ES-I3 (cell line): ENCODE data around the gene RAC2.

ENCODE experiments used
- H3K36me3 ChIP-seq: 2 replicates; pipeline ENCODE4 v1.6.1; 2013; ENCODE audit warnings: mild to moderate bottlenecking, low read length, control low read depth, moderate library complexity; ENCODE audit not compliant: insufficient read depth
- H3K4me1 ChIP-seq: 2 replicates; pipeline ENCODE4 v1.6.1; 2013; ENCODE audit warnings: mild to moderate bottlenecking, control low read depth, low read length; ENCODE audit not compliant: insufficient read depth
- H3K9ac ChIP-seq: 2 replicates; pipeline ENCODE4 v1.6.1; 2013; ENCODE audit warnings: low read depth, mild to moderate bottlenecking, low read length, moderate library complexity
- H3K9me3 ChIP-seq: 2 replicates; pipeline ENCODE4 v1.6.1; 2013; ENCODE audit warnings: mild to moderate bottlenecking, low read length, moderate library complexity; ENCODE audit not compliant: control insufficient read depth, insufficient read depth

Gene RAC2

GRCh38 chr22:37230673-37231405 lies 13.2 kb downstream of the RAC2 start:
- Histone ChIP-seq H3K4me1 (peaks cover 5% of the 10 kb centered on the region; the same call in 1 of the 2 replicates), H3K36me3 (no peaks in the 10 kb centered on the region), H3K9me3 (no peaks in the 10 kb centered on the region), H3K9ac (no peak overlapping the region)

- no peaks in the 10 kb centered on the region for H3K9me3 ChIP-seq
- peaks cover 5% of the 10 kb centered on the region; the same call in 1 of the 2 replicates for H3K4me1 ChIP-seq
- H3K36me3 ChIP-seq = no peaks in the 10 kb centered on the region
- H3K9ac ChIP-seq = no peak overlapping the region
Measured at GRCh38 chr22:37229805-37230672, 14.0 kb downstream of the RAC2 start.

DNA sequence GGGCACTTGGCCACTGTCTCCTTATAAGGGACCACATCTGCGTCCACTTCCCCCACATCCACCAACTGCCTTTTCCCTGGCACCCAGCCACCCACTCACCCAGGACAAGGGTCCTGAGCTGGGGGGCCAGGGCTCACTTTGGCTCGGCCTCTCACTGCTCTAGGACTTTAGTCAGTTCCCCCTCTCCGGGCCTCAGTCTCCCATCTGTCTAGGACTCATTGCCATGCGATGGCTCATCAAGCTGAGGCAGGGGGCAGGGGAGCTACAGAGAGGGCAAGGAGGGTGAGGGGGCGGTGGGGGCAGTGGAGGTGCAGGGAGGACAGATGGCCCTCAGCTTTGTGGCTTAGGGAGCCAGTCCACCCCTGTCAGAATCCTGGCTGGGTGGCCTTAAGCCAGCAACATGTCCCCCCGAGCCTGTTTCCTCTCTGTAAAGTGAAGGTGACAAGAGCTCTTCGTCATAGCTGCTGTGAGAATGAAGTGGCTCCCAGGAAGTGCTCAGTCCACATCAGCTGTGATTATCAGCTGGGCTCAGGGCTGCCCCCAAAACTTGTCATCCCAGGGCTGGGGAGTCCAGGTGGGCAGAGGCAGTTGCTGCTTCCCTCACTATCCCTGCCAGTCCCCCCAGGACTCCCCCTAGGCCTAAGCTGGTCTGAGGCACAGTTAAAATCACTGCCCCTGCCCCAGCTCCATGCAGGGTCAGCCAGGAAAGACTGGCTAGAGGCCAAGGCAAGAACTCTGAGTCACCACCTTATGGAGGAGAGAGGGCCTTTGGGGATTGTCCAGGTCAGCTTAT lies 14.9 kb downstream of the RAC2 start:
- H3K36me3 ChIP-seq = no peaks in the 10 kb centered on the region
- no peaks in the 10 kb centered on the region for H3K9me3 ChIP-seq
- no peak overlapping the region for H3K9ac ChIP-seq
- peaks cover 5% of the 10 kb centered on the region; the same call in 1 of the 2 replicates for H3K4me1 ChIP-seq

GRCh38 chr22:37228106-37229011 lies 15.7 kb downstream of the RAC2 start:
- H3K9ac ChIP-seq = no peak overlapping the region
- H3K36me3 ChIP-seq = no peaks in the 10 kb centered on the region

DNA sequence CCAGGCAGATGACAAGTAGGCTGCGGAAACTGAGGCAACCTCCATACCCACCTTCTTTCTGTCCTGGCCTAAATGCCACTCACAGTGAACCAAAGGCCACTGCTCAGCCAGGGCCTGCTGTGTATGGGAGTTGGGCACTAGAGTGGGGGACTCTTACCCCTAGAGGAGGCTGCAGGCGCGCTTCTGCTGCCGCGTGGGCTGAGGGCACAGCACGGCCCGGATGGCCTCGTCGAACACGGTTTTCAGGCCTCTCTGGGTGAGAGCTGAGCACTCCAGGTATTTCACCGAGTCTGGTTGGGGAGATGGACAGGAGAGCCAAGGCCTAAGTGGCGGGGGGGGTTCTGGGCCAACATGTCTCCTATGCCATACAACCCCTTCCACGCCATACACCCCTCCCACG lies 17.6 kb downstream of the RAC2 start:
- no peaks in the 10 kb centered on the region for H3K9me3 ChIP-seq
- no peak overlapping the region for H3K9ac ChIP-seq
- no peaks in the 10 kb centered on the region for H3K36me3 ChIP-seq
- peaks cover 5% of the 10 kb centered on the region; the same call in 1 of the 2 replicates for H3K4me1 ChIP-seq

More at GRCh38 chr22:37228106-37229011, 15.7 kb downstream of the RAC2 start:
- H3K4me1 ChIP-seq = peaks cover 5% of the 10 kb centered on the region; the same call in 1 of the 2 replicates
- no peaks in the 10 kb centered on the region for H3K9me3 ChIP-seq

- no peaks in the 10 kb centered on the region for H3K9me3 ChIP-seq
- H3K9ac ChIP-seq = no peak overlapping the region
- no peaks in the 10 kb centered on the region for H3K36me3 ChIP-seq
- H3K4me1 ChIP-seq = peaks cover 5% of the 10 kb centered on the region; the same call in 1 of the 2 replicates
Measured at GRCh38 chr22:37226087-37226486, 18.0 kb downstream of the RAC2 start.

- H3K4me1 ChIP-seq = peaks cover 3% of the 10 kb centered on the region; the same call in 1 of the 2 replicates
Measured at GRCh38 chr22:37225481-37225880, 18.6 kb downstream of the RAC2 start.

DNA sequence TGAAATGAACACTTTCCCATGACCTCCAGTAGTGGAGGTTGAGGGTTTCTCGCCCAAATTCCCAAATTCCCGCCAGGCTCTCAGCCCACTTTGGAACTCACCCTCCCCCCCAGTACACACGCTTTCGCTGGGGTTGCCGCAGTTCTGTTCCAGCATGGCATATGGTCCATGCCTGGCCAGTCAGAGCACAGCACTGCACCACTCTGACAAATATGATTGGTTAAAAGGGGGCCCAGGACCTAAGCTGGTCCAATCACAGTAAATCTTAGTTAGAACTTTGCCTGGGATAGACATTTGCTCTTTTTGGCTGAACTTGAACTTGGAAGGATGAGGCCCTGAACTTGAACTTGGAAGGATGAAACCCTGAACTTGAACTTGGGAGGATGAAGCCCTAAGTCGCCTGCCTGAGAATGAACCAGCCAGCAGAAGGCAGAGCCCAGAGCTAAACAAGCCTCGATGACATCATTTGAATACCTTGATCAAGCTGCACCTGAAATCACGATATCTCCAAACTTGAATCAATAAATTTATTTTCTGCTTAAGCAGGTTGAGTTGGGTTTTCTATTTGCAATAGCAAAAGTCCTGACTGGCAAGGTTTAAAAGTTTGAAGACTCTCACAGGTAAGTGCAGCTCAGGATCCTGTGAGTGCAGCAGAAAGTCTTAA lies 19.2 kb downstream of the RAC2 start:
- Histone ChIP-seq H3K4me1 (no peaks in the 10 kb centered on the region), H3K9ac (no peak overlapping the region), H3K36me3 (no peaks in the 10 kb centered on the region), H3K9me3 (no peaks in the 10 kb centered on the region)

More at GRCh38 chr22:37225481-37225880, 18.6 kb downstream of the RAC2 start:
- no peak overlapping the region for H3K9ac ChIP-seq
- H3K36me3 ChIP-seq = no peaks in the 10 kb centered on the region
- no peaks in the 10 kb centered on the region for H3K9me3 ChIP-seq

GRCh38 chr22:37223965-37224551 lies 20.0 kb downstream of the RAC2 start:
- Histone ChIP-seq H3K9me3 (no peaks in the 10 kb centered on the region), H3K36me3 (no peaks in the 10 kb centered on the region), H3K9ac (no peak overlapping the region), H3K4me1 (no peaks in the 10 kb centered on the region)

GRCh38 chr22:37222440-37222971 lies 21.6 kb downstream of the RAC2 start:
- Histone ChIP-seq H3K36me3 (no peaks in the 10 kb centered on the region), H3K9me3 (no peaks in the 10 kb centered on the region), H3K9ac (no peak overlapping the region), H3K4me1 (no peaks in the 10 kb centered on the region)

GRCh38 chr22:37221424-37222333 lies 22.4 kb downstream of the RAC2 start:
- Histone ChIP-seq H3K9ac (no peak overlapping the region), H3K4me1 (no peaks in the 10 kb centered on the region), H3K36me3 (no peaks in the 10 kb centered on the region), H3K9me3 (no peaks in the 10 kb centered on the region)

GRCh38 chr22:37220543-37220981 lies 23.5 kb downstream of the RAC2 start:
- Histone ChIP-seq H3K9me3 (no peaks in the 10 kb centered on the region), H3K9ac (no peak overlapping the region), H3K36me3 (no peaks in the 10 kb centered on the region), H3K4me1 (no peaks in the 10 kb centered on the region)
